Measurements from ENCODE around the gene IDE.
"Not testable (repeated sequence)": the region's sequence is repeated elsewhere in the genome, so short reads cannot be mapped to it uniquely, and the experiment has no call there.

Gene IDE

GRCh38 chr10:92483539-92483938, 90.4 kb downstream of the IDE start:
- no peak for DNase-seq

GRCh38 chr10:92480413-92480812, 93.5 kb downstream of the IDE start:
- DNase-seq, result no peak

GRCh38 chr10:92479547-92479946, 94.3 kb downstream of the IDE start:
- no peak for DNase-seq

GRCh38 chr10:92478536-92478935, 95.4 kb downstream of the IDE start:
- DNase-seq, result no peak

GRCh38 chr10:92475357-92475868, 98.5 kb downstream of the IDE start:
- DNase-seq, result no peak

GRCh38 chr10:92470026-92470425, 103.9 kb downstream of the IDE start:
- no peak for DNase-seq

- no peak for DNase-seq
Measured at GRCh38 chr10:92464364-92464763, 109.5 kb downstream of the IDE start.

GRCh38 chr10:92463582-92463981, 110.3 kb downstream of the IDE start:
- DNase-seq, result no peak

- DNase-seq, result not testable (repeated sequence)
Measured at GRCh38 chr10:92454955-92455354, 118.9 kb downstream of the IDE start.

GRCh38 chr10:92452313-92452712, 121.6 kb downstream of the IDE start:
- DNase-seq, result no peak

- no peak for DNase-seq
Measured at GRCh38 chr10:92451431-92451830, 122.5 kb downstream of the IDE start.

- DNase-seq, result no peak
Measured at GRCh38 chr10:92450896-92451295, 123.0 kb downstream of the IDE start.

- DNase-seq, result no peak
Measured at GRCh38 chr10:92440578-92440977, 133.3 kb downstream of the IDE start.

GRCh38 chr10:92438220-92438619, 135.7 kb downstream of the IDE start:
- DNase-seq, result no peak

GRCh38 chr10:92436611-92437010, 137.3 kb downstream of the IDE start:
- DNase-seq, result no peak

GRCh38 chr10:92436065-92436464, 137.8 kb downstream of the IDE start:
- not testable (repeated sequence) for DNase-seq

GRCh38 chr10:92434385-92434784, 139.5 kb downstream of the IDE start:
- no peak for DNase-seq

GRCh38 chr10:92432596-92432995, 141.3 kb downstream of the IDE start:
- DNase-seq, result no peak

- DNase-seq, result no peak
Measured at GRCh38 chr10:92430103-92430502, 143.8 kb downstream of the IDE start.

GRCh38 chr10:92421550-92421949, 152.3 kb downstream of the IDE start:
- DNase-seq, result no peak

GRCh38 chr10:92420546-92421275, 153.2 kb downstream of the IDE start:
- DNase-seq, result no peak

GRCh38 chr10:92419740-92420545, 153.9 kb downstream of the IDE start:
- no peak for DNase-seq

- DNase-seq, result no peak
Measured at GRCh38 chr10:92418891-92419290, 155.0 kb downstream of the IDE start.

- no peak for DNase-seq
Measured at GRCh38 chr10:92418221-92418620, 155.7 kb downstream of the IDE start.

Data from NCI-H187 treated with DMSO at 0.1 percent for 48 hours (cell line).